Osteocyte (in vitro differentiated cells): ENCODE measurements around the gene CREB3L2. TPM values are rescaled to one million over a fixed set of nuclear protein-coding genes. Genes with fewer than 3 reads are reported as not detected.
"Not testable (repeated sequence)": the region's sequence is repeated elsewhere in the genome, so short reads cannot be mapped to it uniquely, and the experiment has no call there.

Experiments
- DNase-seq: peaks from one replicate; pipeline ENCODE4 v3.0.0; 2021; ENCODE audit warnings: mixed read lengths; ENCODE audit not compliant: unreplicated experiment; ENCODE audit errors: extremely low spot score
- H3K27ac Mint-ChIP-seq: one replicate; pipeline ENCODE4 v1.8.0; 2021; ENCODE audit warnings: mild to moderate bottlenecking, mixed read lengths; ENCODE audit not compliant: unreplicated experiment
- H3K27me3 Mint-ChIP-seq: one replicate; pipeline ENCODE4 v1.8.0; 2021; ENCODE audit warnings: mixed read lengths; ENCODE audit not compliant: unreplicated experiment
- H3K36me3 Mint-ChIP-seq: one replicate; pipeline ENCODE4 v1.8.0; 2021; ENCODE audit warnings: mixed read lengths; ENCODE audit not compliant: unreplicated experiment
- H3K4me1 Mint-ChIP-seq: one replicate; pipeline ENCODE4 v1.8.0; 2021; ENCODE audit warnings: mixed read lengths; ENCODE audit not compliant: unreplicated experiment
- H3K4me3 Mint-ChIP-seq: one replicate; pipeline ENCODE4 v1.8.0; 2021; ENCODE audit warnings: mild to moderate bottlenecking, moderate library complexity, mixed read lengths; ENCODE audit not compliant: unreplicated experiment
- H3K9me3 Mint-ChIP-seq: one replicate; pipeline ENCODE4 v1.8.0; 2021; ENCODE audit warnings: mixed read lengths; ENCODE audit not compliant: unreplicated experiment
- CTCF ChIP-seq: fragments of 200-600 bp; sonication (generic); IDR thresholded peaks from 2 replicates; pipeline ENCODE4 v1.5.0; 2021; ENCODE audit warnings: antibody characterized with exemption, mild to moderate bottlenecking, moderate library complexity
- total RNA-seq: library from RNA; stranded (reverse); gene quantifications from 2 replicates; pipeline ENCODE4 v1.2.1, GENCODE V29; 2021

The CREB3L2 gene
- total RNA-seq, 1 donor from 2014 or later = 144 TPM

- peaks cover 5% of the 10 kb centered on the region for H3K9me3 Mint-ChIP-seq
- H3K36me3 Mint-ChIP-seq = peaks cover 18% of the 10 kb centered on the region
- DNase-seq = no peak
- peaks cover 17% of the 10 kb centered on the region for H3K4me1 Mint-ChIP-seq
- no peak overlapping the region for H3K4me3 Mint-ChIP-seq
- no peaks in the 10 kb centered on the region for H3K27me3 Mint-ChIP-seq
- no peak overlapping the region for H3K27ac Mint-ChIP-seq
- no peak for TF ChIP-seq CTCF
Observed at GRCh38 chr7:137836541-137836940, 165.3 kb downstream of the CREB3L2 start.

GRCh38 chr7:137836113-137836509 lies 165.8 kb downstream of the CREB3L2 start:
- no peak for TF ChIP-seq CTCF
- H3K9me3 Mint-ChIP-seq = peaks cover 6% of the 10 kb centered on the region
- H3K27ac Mint-ChIP-seq = no peak overlapping the region
- no peaks in the 10 kb centered on the region for H3K27me3 Mint-ChIP-seq
- H3K4me1 Mint-ChIP-seq = peaks cover 17% of the 10 kb centered on the region
- no peak overlapping the region for H3K4me3 Mint-ChIP-seq
- no peak for DNase-seq
- H3K36me3 Mint-ChIP-seq = peaks cover 20% of the 10 kb centered on the region

- H3K27me3 Mint-ChIP-seq = no peaks in the 10 kb centered on the region
- peaks cover 11% of the 10 kb centered on the region for H3K9me3 Mint-ChIP-seq
- peaks cover 17% of the 10 kb centered on the region for H3K4me1 Mint-ChIP-seq
- peaks cover 22% of the 10 kb centered on the region for H3K36me3 Mint-ChIP-seq
- DNase-seq = no peak
- no peak for TF ChIP-seq CTCF
- H3K27ac Mint-ChIP-seq = no peak overlapping the region
- H3K4me3 Mint-ChIP-seq = no peak overlapping the region
Observed at GRCh38 chr7:137835486-137836112, 166.3 kb downstream of the CREB3L2 start.

- Mint-ChIP-seq H3K27ac (no peak overlapping the region), H3K9me3 (peaks cover 11% of the 10 kb centered on the region), H3K4me3 (no peak overlapping the region), H3K27me3 (no peaks in the 10 kb centered on the region), H3K4me1 (peaks cover 12% of the 10 kb centered on the region), H3K36me3 (peaks cover 22% of the 10 kb centered on the region)
- TF ChIP-seq CTCF = no peak
- DNase-seq = no peak
Observed at GRCh38 chr7:137834552-137834951, 167.3 kb downstream of the CREB3L2 start.

- Mint-ChIP-seq H3K9me3 (peaks cover 11% of the 10 kb centered on the region), H3K4me1 (peaks cover 14% of the 10 kb centered on the region), H3K36me3 (peaks cover 16% of the 10 kb centered on the region)
- H3K27me3 Mint-ChIP-seq, H3K4me3 Mint-ChIP-seq, DNase-seq, H3K27ac Mint-ChIP-seq: not testable (repeated sequence)
Observed at GRCh38 chr7:137832990-137833389, 168.9 kb downstream of the CREB3L2 start.

GRCh38 chr7:137832382-137832781 lies 169.5 kb downstream of the CREB3L2 start:
- H3K4me3 Mint-ChIP-seq = no peak overlapping the region
- H3K27ac Mint-ChIP-seq = no peak overlapping the region
- H3K4me1 Mint-ChIP-seq = peaks cover 14% of the 10 kb centered on the region
- no peak for DNase-seq
- TF ChIP-seq CTCF = no peak
- no peaks in the 10 kb centered on the region for H3K27me3 Mint-ChIP-seq
- peaks cover 16% of the 10 kb centered on the region for H3K36me3 Mint-ChIP-seq
- H3K9me3 Mint-ChIP-seq = peaks cover 11% of the 10 kb centered on the region

- H3K27ac Mint-ChIP-seq, H3K27me3 Mint-ChIP-seq, H3K4me3 Mint-ChIP-seq, DNase-seq: not testable (repeated sequence)
- H3K9me3 Mint-ChIP-seq = peaks cover 11% of the 10 kb centered on the region
- H3K36me3 Mint-ChIP-seq = peaks cover 16% of the 10 kb centered on the region
- H3K4me1 Mint-ChIP-seq = peaks cover 13% of the 10 kb centered on the region
Observed at GRCh38 chr7:137831555-137831954, 170.3 kb downstream of the CREB3L2 start.
